Endometrial microvascular endothelial cells (primary cell): ENCODE results near the gene DENR. TPM values are rescaled to one million over a fixed set of nuclear protein-coding genes. Genes with fewer than 3 reads are reported as not detected.
"Not testable (repeated sequence)": the region's sequence is repeated elsewhere in the genome, so short reads cannot be mapped to it uniquely, and the experiment has no call there.

Source experiments
- in situ Hi-C: cut with HindIII; loops from 2 replicates; pipeline ENCODE4 v1.10.0; 2017; ENCODE audit warnings: low sequenced_read_pairs, low pct_unique_long_range_greater_than_20kb; ENCODE audit errors: inconsistent ontology term
- total RNA-seq: library from RNA; depleted of rRNA; stranded (reverse); fragments of >200 nt; gene quantifications from one replicate; pipeline ENCODE4 v1.2.3, GENCODE V29; 2015; ENCODE audit errors: inconsistent ontology term

The DENR gene
- total RNA-seq, 1 donor from 2014 or later = 35.9 TPM

- in situ Hi-C loops = not testable (repeated sequence)
Measured at GRCh38 chr12:122804957-122805356, 52.3 kb downstream of the DENR start.

GRCh38 chr12:122807651-122808050, 55.0 kb downstream of the DENR start:
- in situ Hi-C loops = no loop called here

GRCh38 chr12:122811777-122812176, 59.2 kb downstream of the DENR start:
- in situ Hi-C loops = no loop called here

- in situ Hi-C loops = no loop called here
Measured at GRCh38 chr12:122813310-122813713, 60.7 kb downstream of the DENR start.

GRCh38 chr12:122819209-122819785, 66.7 kb downstream of the DENR start:
- in situ Hi-C loops = no loop called here

GRCh38 chr12:122820138-122820537, 67.5 kb downstream of the DENR start:
- in situ Hi-C loops = no loop called here

Other genes with a start within 250 kb of the DENR start
- gene RSRC2, start 225.9 kb upstream of the DENR start, total RNA-seq = 21.9 TPM
- gene KNTC1, start 225.6 kb upstream of the DENR start, total RNA-seq = 30.0 TPM
- not detected for gene HCAR2, start 49.5 kb upstream of the DENR start, total RNA-seq
- not detected for gene HCAR3, start 36.0 kb upstream of the DENR start, total RNA-seq
- gene HCAR1, start 22.0 kb upstream of the DENR start, total RNA-seq = under 0.01 TPM
- not detected for gene CCDC62, start 21.7 kb downstream of the DENR start, total RNA-seq
- gene HIP1R, start 82.6 kb downstream of the DENR start, total RNA-seq = 81.0 TPM
- 29.5 TPM for gene VPS37B, start 143.3 kb downstream of the DENR start, total RNA-seq
- 8.0 TPM for gene ABCB9, start 213.6 kb downstream of the DENR start, total RNA-seq
- gene OGFOD2, start 222.4 kb downstream of the DENR start, total RNA-seq = 14.7 TPM
- 258 TPM for gene ARL6IP4, start 227.9 kb downstream of the DENR start, total RNA-seq